Mammary epithelial cell (primary cell): ENCODE measurements around the gene SLC20A1.

ENCODE experiments used
- EZH2 ChIP-seq: IDR thresholded peaks from 2 replicates; pipeline ENCODE4 v1.6.1; 2012; ENCODE audit warnings: low read length, inconsistent platforms, borderline replicate concordance
- TF ChIP-seq, protein P1 (sequence below), 2 donors: IDR thresholded peaks in 1 of 2; conservative IDR thresholded peaks in 1 of 2; 2 replicates each; pipeline ENCODE4 v1.5.1; 2011 to 2012; ENCODE audit warnings: inconsistent platforms in 2 of 2, low read length in 2 of 2, mild to moderate bottlenecking in 2 of 2, control low read depth in 1 of 2, low read depth in 1 of 2; ENCODE audit not compliant: insufficient read depth in 1 of 2; ENCODE audit errors: extremely low read depth in 1 of 2

DNA sequence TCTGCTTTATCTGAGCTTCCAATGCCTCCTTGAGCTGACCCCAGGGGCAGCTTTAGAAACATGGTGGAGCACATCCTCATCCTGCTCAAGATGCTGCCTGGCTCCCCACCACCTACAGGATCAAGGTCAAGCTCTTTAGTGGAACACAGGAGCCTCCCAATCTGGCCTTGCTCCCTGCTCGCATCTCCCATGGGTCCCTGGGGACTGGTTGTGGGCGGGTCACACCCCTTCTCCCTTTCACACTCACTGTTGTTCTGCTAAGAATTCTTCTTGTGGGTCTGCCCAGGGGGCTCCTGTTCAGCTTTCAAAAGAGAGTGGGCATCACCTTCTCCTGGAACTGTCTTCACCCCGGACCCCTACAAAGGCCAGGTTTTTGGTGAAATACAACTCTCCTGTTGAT, 66.7 kb downstream of the SLC20A1 start:
- TF ChIP-seq, protein P1, sequence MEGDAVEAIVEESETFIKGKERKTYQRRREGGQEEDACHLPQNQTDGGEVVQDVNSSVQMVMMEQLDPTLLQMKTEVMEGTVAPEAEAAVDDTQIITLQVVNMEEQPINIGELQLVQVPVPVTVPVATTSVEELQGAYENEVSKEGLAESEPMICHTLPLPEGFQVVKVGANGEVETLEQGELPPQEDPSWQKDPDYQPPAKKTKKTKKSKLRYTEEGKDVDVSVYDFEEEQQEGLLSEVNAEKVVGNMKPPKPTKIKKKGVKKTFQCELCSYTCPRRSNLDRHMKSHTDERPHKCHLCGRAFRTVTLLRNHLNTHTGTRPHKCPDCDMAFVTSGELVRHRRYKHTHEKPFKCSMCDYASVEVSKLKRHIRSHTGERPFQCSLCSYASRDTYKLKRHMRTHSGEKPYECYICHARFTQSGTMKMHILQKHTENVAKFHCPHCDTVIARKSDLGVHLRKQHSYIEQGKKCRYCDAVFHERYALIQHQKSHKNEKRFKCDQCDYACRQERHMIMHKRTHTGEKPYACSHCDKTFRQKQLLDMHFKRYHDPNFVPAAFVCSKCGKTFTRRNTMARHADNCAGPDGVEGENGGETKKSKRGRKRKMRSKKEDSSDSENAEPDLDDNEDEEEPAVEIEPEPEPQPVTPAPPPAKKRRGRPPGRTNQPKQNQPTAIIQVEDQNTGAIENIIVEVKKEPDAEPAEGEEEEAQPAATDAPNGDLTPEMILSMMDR (conservative IDR thresholded peaks at IDR 0.05 in 1 of 2, IDR thresholded peaks at IDR 0.05 in 1 of 2; ENCODE audit: extremely low read depth in 1 of 2, insufficient read depth in 1 of 2, low read depth in 1 of 2, low read length in 2 of 2): no peak
- TF ChIP-seq EZH2: no peak
